ENCODE measurements around the gene SPOP.

Gene SPOP

DNA sequence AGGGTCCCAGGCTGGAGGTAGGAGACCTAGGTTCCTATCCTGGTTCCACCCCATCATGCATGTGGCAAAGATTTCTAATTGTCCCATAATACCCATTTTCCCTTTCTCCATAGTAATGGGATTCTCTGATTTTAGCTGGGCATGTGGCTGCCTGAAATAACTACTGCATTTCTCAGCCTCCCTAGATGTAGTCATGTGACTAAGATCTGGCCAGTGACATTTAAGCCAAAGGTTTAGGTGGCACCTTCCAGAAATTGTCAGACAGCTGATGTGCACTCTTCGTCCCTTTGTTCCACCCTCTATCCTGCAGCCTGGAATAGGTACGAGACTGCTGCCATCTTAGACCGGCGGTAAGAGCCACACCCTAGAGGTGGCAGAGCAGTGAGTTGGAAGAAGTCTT lies 94.0 kb downstream of the SPOP start:
- DNase-seq (ENCODE audit: low read depth) = no peak

- no peak for DNase-seq (ENCODE audit: low read depth)
Measured at GRCh38 chr17:49583226-49583625, 94.7 kb downstream of the SPOP start.

DNA sequence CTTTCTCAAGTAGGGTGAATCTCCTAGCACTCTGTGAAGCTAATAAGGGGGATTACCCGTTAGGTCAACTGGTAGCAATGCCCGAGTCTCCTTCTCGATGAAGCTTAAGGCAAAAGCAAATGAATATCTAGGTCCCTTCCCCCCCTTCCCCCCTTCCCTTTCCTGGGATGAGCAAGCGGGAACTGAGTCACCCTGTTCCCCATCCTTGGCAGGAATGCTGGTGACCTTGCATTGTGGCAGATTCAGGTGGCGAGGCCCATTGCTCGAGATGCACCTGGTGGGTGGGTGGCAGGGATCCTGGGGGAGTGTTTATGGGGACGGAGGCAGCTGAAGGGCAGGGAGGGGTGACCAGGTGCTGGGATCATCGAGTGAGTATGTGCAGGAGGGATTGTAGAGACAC lies 95.1 kb downstream of the SPOP start:
- no peak for DNase-seq (ENCODE audit: low read depth)

DNA sequence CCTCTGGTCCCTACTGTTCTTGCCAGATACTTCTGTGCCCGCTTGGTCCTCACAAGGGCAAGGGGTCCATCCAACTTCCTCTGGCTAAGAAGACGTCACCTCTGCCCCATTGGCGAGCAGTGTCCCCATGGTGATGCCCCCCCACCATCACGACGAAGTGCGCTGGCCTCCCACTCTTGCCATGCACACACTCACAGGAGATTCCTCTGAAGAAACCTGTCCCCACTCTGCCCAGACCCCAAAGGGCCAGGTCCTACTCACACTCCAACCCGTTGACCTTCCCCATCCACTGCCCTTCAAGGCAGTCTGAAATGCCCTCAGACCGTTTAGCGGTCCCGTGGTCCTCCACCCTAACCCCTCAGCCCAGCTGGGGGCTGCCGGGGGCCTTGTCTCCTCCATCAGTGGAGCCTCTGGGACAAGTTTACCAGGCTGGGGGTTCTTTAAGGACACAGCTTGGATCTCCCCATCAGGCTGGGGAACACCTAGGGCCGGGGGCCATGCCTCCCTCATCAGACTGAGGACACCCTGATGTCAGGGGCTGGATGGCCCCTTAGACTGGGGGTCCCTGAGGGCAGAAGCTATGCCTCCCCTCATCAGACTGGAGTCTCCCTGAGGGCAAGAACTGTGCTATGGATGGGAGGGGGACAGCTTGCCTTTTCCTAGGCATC lies 95.7 kb downstream of the SPOP start:
- DNase-seq (ENCODE audit: low read depth) = no peak

DNA sequence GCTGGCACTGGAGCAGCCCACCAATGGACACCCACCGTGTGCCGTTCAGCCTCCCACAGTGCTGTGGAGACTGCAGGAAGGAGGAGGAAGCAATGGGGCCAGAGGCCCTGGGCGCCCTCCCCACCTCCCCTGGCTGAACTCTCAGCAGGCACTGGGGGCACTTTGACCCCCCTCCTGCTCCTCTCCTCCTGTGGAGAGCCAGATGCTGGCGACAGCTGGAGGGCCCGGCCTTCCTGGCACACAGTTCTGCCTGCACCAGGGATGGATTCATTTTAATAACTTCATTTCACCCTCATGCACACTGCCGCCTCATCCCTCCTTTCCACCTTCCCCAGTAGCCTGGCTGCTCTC lies 96.3 kb downstream of the SPOP start:
- no peak for DNase-seq (ENCODE audit: low read depth)

DNA sequence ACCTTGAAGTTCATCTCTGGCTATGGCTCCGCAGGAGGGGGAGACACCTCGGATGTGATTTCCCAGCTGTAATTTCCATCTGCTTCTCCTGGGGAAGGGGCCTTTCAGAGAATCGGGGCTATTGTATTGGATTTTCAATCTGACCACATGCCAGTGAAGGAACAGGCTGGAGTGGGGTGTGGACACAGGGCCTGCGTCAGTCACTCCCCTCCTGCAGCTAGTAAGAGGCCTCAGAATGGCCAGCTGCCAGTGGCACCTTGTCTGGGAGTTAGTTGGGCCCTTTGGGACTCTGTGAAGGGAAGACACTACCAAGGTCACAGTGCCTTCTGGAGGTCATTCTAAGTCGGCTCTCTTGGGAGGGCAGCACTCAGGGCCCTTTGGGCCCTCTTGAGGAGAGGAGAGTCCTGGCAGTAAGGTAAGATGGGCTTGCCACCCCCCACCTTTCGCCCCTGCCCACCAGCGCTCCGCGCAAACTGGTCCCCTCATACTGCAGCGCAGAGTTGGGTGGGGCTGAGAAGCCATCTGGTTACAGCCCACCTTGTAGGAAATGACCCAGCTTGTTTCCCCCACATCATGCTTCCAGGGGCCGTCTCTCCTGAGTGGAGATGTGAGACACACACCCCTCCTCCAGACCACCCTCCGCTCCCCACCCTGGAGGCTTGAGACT lies 96.8 kb downstream of the SPOP start:
- DNase-seq (ENCODE audit: low read depth) = no peak

GRCh38 chr17:49580055-49580721 lies 97.7 kb downstream of the SPOP start:
- DNase-seq (ENCODE audit: low read depth) = no peak

- no peak for DNase-seq (ENCODE audit: low read depth)
Measured at GRCh38 chr17:49579522-49579921, 98.4 kb downstream of the SPOP start.

GRCh38 chr17:49578952-49579500 lies 98.9 kb downstream of the SPOP start:
- DNase-seq (ENCODE audit: low read depth) = no peak

GRCh38 chr17:49578414-49578813 lies 99.5 kb downstream of the SPOP start:
- DNase-seq (ENCODE audit: low read depth) = no peak

DNA sequence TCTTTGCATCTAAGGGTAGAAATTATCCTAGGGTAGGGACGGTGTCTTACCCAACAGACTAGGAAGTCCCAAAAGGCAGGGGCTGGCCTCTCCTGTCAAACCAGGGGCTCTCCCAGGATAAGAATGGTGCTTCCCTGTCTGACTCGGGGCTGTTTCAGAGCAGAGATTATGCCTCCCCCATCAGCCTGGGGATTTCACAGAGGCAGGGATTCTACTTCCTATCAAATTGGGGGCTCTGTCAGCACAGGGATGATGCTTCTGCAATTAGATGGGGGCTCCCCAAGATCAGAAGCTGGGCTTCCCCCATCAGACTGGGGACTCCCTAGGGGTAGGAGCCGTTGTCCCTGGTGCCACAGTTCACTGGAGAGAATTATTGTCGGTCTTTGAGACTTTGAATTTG lies 99.9 kb downstream of the SPOP start:
- no peak for DNase-seq (ENCODE audit: low read depth)

GRCh38 chr17:49577650-49577934 lies 100.3 kb downstream of the SPOP start:
- DNase-seq (ENCODE audit: low read depth) = no peak

- no peak for DNase-seq (ENCODE audit: low read depth)
Measured at GRCh38 chr17:49576917-49577649, 100.8 kb downstream of the SPOP start.

GRCh38 chr17:49576088-49576916 lies 101.6 kb downstream of the SPOP start:
- no peak for DNase-seq (ENCODE audit: low read depth)

DNA sequence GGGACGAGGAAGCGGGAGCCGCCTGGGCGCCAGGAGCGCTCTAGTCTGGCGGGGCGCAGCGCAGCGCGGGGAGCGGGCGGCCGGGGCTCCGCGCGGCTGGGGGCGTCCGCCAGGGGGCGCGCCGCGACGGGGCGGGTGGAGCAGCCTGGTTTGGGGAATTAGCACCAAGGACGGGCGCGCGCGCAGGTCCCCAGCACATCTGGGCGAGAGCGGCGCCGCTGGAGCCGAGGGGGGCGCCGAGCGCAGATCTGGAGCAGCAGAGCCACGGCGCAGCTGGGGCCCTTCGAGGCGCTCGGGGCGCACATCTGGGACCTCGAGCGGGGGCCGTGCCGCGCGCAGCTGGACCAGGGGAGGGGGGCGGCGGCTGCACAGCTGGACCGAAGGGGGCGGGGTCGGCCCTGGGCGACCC lies 102.2 kb downstream of the SPOP start, which contains the start of gene NXPH3:
Gene NXPH3 (plus strand): TSS at position 193 of the 409 bp plus-strand sequence. CDS start 349 bp downstream, outside the sequence.
- no peak for DNase-seq (ENCODE audit: low read depth)

DNA sequence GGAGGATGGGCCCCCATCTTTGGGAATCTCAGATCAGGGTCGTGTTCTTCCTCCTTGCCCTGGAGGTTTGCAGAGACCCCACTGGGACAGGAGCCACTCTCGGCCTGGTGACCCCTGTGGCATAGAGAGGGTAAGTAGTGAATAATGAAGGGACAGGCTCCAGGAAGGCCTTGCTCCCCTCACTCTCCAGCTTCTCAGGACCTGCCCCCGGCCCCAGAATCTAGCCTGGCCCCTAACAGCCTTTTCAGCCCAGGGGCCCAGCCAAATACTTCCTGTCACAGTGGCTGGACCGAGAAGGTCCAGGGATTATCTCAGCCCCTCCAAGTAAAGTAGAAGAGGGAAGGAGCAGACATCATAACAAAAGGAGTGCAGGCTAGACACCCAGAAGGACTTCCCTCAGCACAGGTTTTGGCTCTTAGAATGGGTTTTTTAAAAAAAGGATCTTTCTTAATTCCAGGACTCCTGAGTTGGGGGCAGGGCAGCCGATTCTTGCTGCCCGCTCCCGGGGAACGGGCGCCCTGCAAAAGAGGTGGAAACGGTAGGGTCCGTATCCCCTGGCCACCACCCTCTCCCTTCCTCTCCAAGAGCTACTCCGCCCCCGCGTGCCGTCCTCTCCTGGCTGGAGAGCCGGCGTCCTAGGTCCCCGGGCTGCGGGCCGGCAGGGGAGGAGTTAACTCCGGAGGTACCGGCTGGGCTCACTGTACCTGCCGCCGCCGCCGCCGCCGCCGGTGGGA lies 102.8 kb downstream of the SPOP start:
- no peak for DNase-seq (ENCODE audit: low read depth)

GRCh38 chr17:49574323-49574781 lies 103.5 kb downstream of the SPOP start:
- no peak for DNase-seq (ENCODE audit: low read depth)

DNA sequence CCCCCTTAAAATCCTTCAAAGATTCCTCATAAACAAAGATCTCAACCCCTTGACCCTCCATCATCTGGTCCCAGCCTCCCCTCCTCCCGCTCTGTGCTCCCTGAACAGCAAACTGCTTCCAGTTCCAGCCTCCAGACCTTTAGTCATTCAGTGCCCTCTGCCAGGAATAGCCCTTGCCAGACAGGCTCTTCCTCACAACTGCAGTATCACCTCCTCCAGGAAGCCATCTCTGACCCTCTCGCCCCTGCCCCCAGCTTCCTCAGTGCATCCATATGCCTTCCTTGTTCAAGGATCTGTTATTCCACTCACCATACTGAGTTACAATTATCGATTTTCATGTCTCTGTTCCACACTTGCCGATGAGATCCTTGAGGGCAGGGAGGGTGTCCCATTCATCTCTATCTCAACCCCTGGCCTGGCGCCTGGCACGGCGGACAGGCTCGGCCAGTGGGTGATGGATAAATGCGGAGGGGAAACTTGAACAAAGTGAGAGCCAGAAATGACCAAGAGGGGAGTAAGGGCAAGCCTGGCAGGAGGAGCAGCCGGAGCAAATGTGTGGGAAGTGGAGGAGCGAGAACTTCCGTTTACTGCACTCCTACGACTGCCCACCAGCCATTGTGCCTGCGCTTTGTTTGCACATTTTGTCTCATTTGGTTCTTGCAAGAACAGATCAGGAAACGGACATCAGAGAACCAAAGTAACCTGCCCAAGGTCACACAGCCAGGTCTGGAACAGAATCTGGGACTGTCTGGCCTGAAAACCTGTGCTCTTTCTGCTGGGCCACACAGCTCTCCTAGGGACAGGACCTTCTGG lies 104.2 kb downstream of the SPOP start:
- DNase-seq (ENCODE audit: low read depth) = no peak

- DNase-seq (ENCODE audit: low read depth) = no peak
Measured at GRCh38 chr17:49572806-49573420, 105.0 kb downstream of the SPOP start.

DNA sequence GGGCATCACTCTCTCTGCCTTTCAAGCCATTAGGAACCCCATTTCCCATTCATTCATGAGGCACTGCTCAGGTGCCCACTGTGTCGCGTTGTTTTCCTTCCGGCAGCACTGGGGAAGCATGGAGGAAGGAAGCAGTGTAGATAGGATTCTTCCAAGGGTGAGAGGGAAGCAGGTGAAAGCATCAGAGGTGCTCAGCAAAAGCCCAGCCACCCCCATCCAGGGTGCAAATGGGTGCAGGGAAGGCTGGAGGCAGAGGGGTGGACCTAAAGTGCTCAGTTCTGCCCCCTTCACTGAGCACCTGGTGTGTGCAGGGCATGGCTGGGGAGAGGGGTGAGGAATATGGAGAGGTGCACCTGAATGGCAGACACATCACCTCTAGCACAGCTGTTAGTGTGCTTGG lies 105.7 kb downstream of the SPOP start:
- no peak for DNase-seq (ENCODE audit: low read depth)

Measured in non-pigmented ciliary epithelial cell (primary cell).